HEK293 (cell line): ENCODE data around the gene NFKBIB.

ENCODE experiments used
- CTCF ChIA-PET: fragments of 350-600 bp; formaldehyde crosslinking; extraction: SDS; loops from one replicate; lab custom pipeline; 2021; ENCODE audit warnings: antibody characterized with exemption; lab: Yijun Ruan, JAX
- POLR2A ChIA-PET: fragments of 300-600 bp; formaldehyde crosslinking; extraction: SDS; loops from one replicate; lab custom pipeline; 2020; ENCODE audit warnings: antibody characterized with exemption, inconsistent platforms; lab: Yijun Ruan, JAX
- H3K27ac ChIP-seq: fragments of 200-500 bp; sonication (Bioruptor generic); 2 replicates; pipeline ENCODE4 v1.5.1; 2014; ENCODE audit warnings: low read depth, low read length, control low read depth, inconsistent platforms; ENCODE audit errors: extremely low read depth
- H3K36me3 ChIP-seq, 2 experiments: fragments of 200-500 bp in 1 of 2; sonication (Bioruptor generic) in 1 of 2; 1 replicate in 1 of 2; 2 replicates in 1 of 2; pipeline ENCODE4 v1.5.1; 2014 to 2017; ENCODE audit warnings: inconsistent platforms in 2 of 2, low read length in 2 of 2; ENCODE audit not compliant: control insufficient read depth in 2 of 2, insufficient read depth in 1 of 2
- H3K4me1 ChIP-seq: fragments of 200-500 bp; sonication (Bioruptor generic); 2 replicates; pipeline ENCODE4 v1.5.1; 2014; ENCODE audit warnings: mild to moderate bottlenecking, low read length, inconsistent platforms; ENCODE audit not compliant: control insufficient read depth, insufficient read depth
- H3K4me3 ChIP-seq: 2 replicates; pipeline ENCODE4 v1.5.1; 2011; ENCODE audit warnings: low read depth, mild to moderate bottlenecking, control low read depth, low read length, moderate library complexity
- H3K9me3 ChIP-seq: fragments of 200-500 bp; sonication (Bioruptor generic); 2 replicates; pipeline ENCODE4 v1.5.1; 2014; ENCODE audit warnings: low read depth, low read length, inconsistent platforms; ENCODE audit not compliant: control insufficient read depth, insufficient read depth
- EGR2 ChIP-seq: fragments of 450-650 bp; formaldehyde crosslinking; IDR thresholded peaks from 2 replicates; pipeline ENCODE4 v1.5.1; 2016; ENCODE audit warnings: low read depth, missing biosample characterization, missing genetic modification characterization
- HIC1 ChIP-seq: fragments of 450-650 bp; formaldehyde crosslinking; IDR thresholded peaks from 2 replicates; pipeline ENCODE4 v1.5.1; 2016; ENCODE audit warnings: missing biosample characterization, missing genetic modification characterization
- PATZ1 ChIP-seq: fragments of 450-650 bp; formaldehyde crosslinking; IDR thresholded peaks from 2 replicates; pipeline ENCODE4 v1.5.1; 2016; ENCODE audit warnings: missing biosample characterization, missing genetic modification characterization
- PRDM1 ChIP-seq: fragments of 450-650 bp; formaldehyde crosslinking; IDR thresholded peaks from 2 replicates; pipeline ENCODE4; 2016; ENCODE audit warnings: missing biosample characterization, missing genetic modification characterization
- SALL2 ChIP-seq: fragments of 450-650 bp; formaldehyde crosslinking; IDR thresholded peaks from 2 replicates; pipeline ENCODE4 v1.5.0; 2017; ENCODE audit warnings: missing biosample characterization, mild to moderate bottlenecking, missing genetic modification characterization, borderline replicate concordance
- ZBTB20 ChIP-seq: fragments of 450-650 bp; formaldehyde crosslinking; IDR thresholded peaks from 2 replicates; pipeline ENCODE4 v1.5.1; 2016; ENCODE audit warnings: missing biosample characterization, missing genetic modification characterization
- ZFHX2 ChIP-seq: fragments of 450-650 bp; formaldehyde crosslinking; conservative IDR thresholded peaks from 2 replicates; pipeline ENCODE4 v1.5.1; 2016; ENCODE audit warnings: missing biosample characterization, missing genetic modification characterization
- ZNF146 ChIP-seq: fragments of 450-650 bp; formaldehyde crosslinking; IDR thresholded peaks from 2 replicates; pipeline ENCODE4 v1.5.1; 2016; ENCODE audit warnings: missing biosample characterization, missing genetic modification characterization
- ZNF148 ChIP-seq: fragments of 450-650 bp; formaldehyde crosslinking; IDR thresholded peaks from 2 replicates; pipeline ENCODE4 v1.5.0; 2017; ENCODE audit warnings: missing biosample characterization, missing genetic modification characterization, borderline replicate concordance
- ZNF223 ChIP-seq: fragments of 450-650 bp; formaldehyde crosslinking; IDR thresholded peaks from 2 replicates; pipeline ENCODE4 v1.5.1; 2016; ENCODE audit warnings: missing biosample characterization, missing genetic modification characterization
- ZNF248 ChIP-seq: fragments of 450-650 bp; formaldehyde crosslinking; IDR thresholded peaks from 2 replicates; pipeline ENCODE4 v1.5.1; 2017; ENCODE audit warnings: missing biosample characterization, missing genetic modification characterization
- ZNF350 ChIP-seq: fragments of 450-650 bp; formaldehyde crosslinking; IDR thresholded peaks from 2 replicates; pipeline ENCODE4 v1.5.0; 2017; ENCODE audit warnings: missing biosample characterization, mild to moderate bottlenecking, missing genetic modification characterization
- ZNF654 ChIP-seq: fragments of 450-650 bp; formaldehyde crosslinking; IDR thresholded peaks from 2 replicates; pipeline ENCODE4 v1.5.1; 2016; ENCODE audit warnings: low read depth, missing biosample characterization, missing genetic modification characterization
- ZNF776 ChIP-seq: fragments of 450-650 bp; formaldehyde crosslinking; IDR thresholded peaks from 2 replicates; pipeline ENCODE4 v1.5.0; 2017; ENCODE audit warnings: missing biosample characterization, missing genetic modification characterization, borderline replicate concordance
- TF ChIP-seq, protein P1 (sequence below): fragments of 450-650 bp; formaldehyde crosslinking; IDR thresholded peaks from 2 replicates; pipeline ENCODE4 v1.5.1; 2016; ENCODE audit warnings: missing biosample characterization, missing genetic modification characterization

The NFKBIB gene

GRCh38 chr19:38953677-38954076 is 53.9 kb downstream of the NFKBIB start:
- Histone ChIP-seq H3K9me3 (no peaks in the 10 kb centered on the region; the same call in 1 of the 2 replicates), H3K4me1 (no peaks in the 10 kb centered on the region), H3K4me3 (no peak overlapping the region), H3K36me3 (peaks cover 22 to 67% of the 10 kb centered on the region in 2 experiments), H3K27ac (no peak overlapping the region)
- TF ChIP-seq ZNF223 (tag by site-specific recombination) (0 out of 2 replicates have a peak, but pooled peaks have one; percentile 25), PRDM1 (peak; percentile 96), ZNF148 (no peak), SALL2 (tag by site-specific recombination) (no peak), ZNF146 (no peak), HIC1 (tag by site-specific recombination) (peak; percentile 39; the same call in 1 of the 2 replicates), ZNF248 (tag by site-specific recombination) (0 out of 2 replicates have a peak, but pooled peaks have one; percentile 47), ZNF776 (tag by site-specific recombination) (no peak), ZFHX2 (tag by site-specific recombination) (peak; percentile 99), EGR2 (peak; percentile 100), PATZ1 (tag by site-specific recombination) (0 out of 2 replicates have a peak, but pooled peaks have one; percentile 9), ZBTB20 (tag by site-specific recombination) (no peak)
- TF ChIP-seq, protein P1, sequence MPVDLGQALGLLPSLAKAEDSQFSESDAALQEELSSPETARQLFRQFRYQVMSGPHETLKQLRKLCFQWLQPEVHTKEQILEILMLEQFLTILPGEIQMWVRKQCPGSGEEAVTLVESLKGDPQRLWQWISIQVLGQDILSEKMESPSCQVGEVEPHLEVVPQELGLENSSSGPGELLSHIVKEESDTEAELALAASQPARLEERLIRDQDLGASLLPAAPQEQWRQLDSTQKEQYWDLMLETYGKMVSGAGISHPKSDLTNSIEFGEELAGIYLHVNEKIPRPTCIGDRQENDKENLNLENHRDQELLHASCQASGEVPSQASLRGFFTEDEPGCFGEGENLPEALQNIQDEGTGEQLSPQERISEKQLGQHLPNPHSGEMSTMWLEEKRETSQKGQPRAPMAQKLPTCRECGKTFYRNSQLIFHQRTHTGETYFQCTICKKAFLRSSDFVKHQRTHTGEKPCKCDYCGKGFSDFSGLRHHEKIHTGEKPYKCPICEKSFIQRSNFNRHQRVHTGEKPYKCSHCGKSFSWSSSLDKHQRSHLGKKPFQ (tag by site-specific recombination), result 0 out of 2 replicates have a peak, but pooled peaks have one; percentile 64
- ChIA-PET CTCF (interaction anchor here (0.6 to 2.1 kb wide), 3 partner anchors 8 to 373 kb away, joined by 6 to 8 read pairs (median 7); partner anchors contain the start of genes MRPS12 and SARS2), POLR2A (interaction anchor here (0.6 kb wide), 1 partner anchor 82 kb away, joined by 3 read pairs; no protein-coding TSS in a partner anchor)

GRCh38 chr19:38956264-38956663 is 56.5 kb downstream of the NFKBIB start:
- no peak overlapping the region for H3K27ac ChIP-seq
- H3K4me3 ChIP-seq, result no peak overlapping the region
- POLR2A ChIA-PET, result interaction anchor here (0.5 kb wide), 1 partner anchor 297 kb away, joined by 5 read pairs; no protein-coding TSS in a partner anchor
- TF ChIP-seq ZNF350 (tag by site-specific recombination) (no peak), ZNF654 (tag by site-specific recombination) (no peak), ZFHX2 (tag by site-specific recombination) (peak; percentile 31; the same call in 1 of the 2 replicates)
- peaks cover 13 to 71% of the 10 kb centered on the region in 2 experiments for H3K36me3 ChIP-seq
- H3K4me1 ChIP-seq, result no peaks in the 10 kb centered on the region
- CTCF ChIA-PET, result interaction anchor here (0.5 to 2.8 kb wide), 11 partner anchors 20 to 1100 kb away, joined by 3 to 9 read pairs (median 3); partner anchors contain the start of genes FAM98C, FBXO17, MRPS12 and SARS2
- H3K9me3 ChIP-seq, result no peaks in the 10 kb centered on the region; the same call in 1 of the 2 replicates
